ENCODE results near the gene RBM4B.

GRCh38 chr11:66653123-66653522, 24.6 kb downstream of the RBM4B start:
- TF ChIP-seq CTCF (IDR thresholded peaks at IDR 0.05), result no peak
- TF ChIP-seq POLR2A (IDR thresholded peaks at IDR 0.05), result no peak
